HCT116 (cell line): ENCODE results near the gene GREB1L.
"Not testable (repeated sequence)": the region's sequence is repeated elsewhere in the genome, so short reads cannot be mapped to it uniquely, and the experiment has no call there.

ENCODE experiments used
- EZH2 ChIP-seq: fragments of 200-600 bp; sonication (generic); IDR thresholded peaks from 2 replicates; pipeline ENCODE4 v1.6.1; 2017; ENCODE audit warnings: antibody characterized with exemption, mixed run types
- POLR2AphosphoS5 ChIP-seq: IDR thresholded peaks from 2 replicates; pipeline ENCODE4 v1.6.1; 2011; ENCODE audit warnings: mild to moderate bottlenecking, low read depth, low read length, moderate library complexity
- SP1 ChIP-seq: IDR thresholded peaks from 2 replicates; pipeline ENCODE4 v1.6.1; 2012; ENCODE audit warnings: low read depth
- YY1 ChIP-seq: IDR thresholded peaks from 2 replicates; pipeline ENCODE4 v1.6.1; 2011; ENCODE audit warnings: low read length, low read depth, moderate library complexity, mild to moderate bottlenecking; ENCODE audit not compliant: insufficient replicate concordance; ENCODE audit errors: extremely low read depth
- TF ChIP-seq, protein P1 (sequence below), 3 experiments: fragments of 200-600 bp in 1 of 3; sonication (generic) in 1 of 3; IDR thresholded peaks in 2 of 3; conservative IDR thresholded peaks in 1 of 3; 2 replicates each; pipeline ENCODE4 v1.5.1; 2012 to 2017; ENCODE audit warnings: low read depth in 2 of 3, low read length in 2 of 3, antibody characterized with exemption in 1 of 3, borderline replicate concordance in 1 of 3, control low read depth in 1 of 3, mild to moderate bottlenecking in 1 of 3, mixed read lengths in 1 of 3, mixed run types in 1 of 3, moderate library complexity in 1 of 3; ENCODE audit not compliant: insufficient read depth in 1 of 3
- TF ChIP-seq, protein P2 (sequence below): IDR thresholded peaks from 2 replicates; pipeline ENCODE4 v1.6.1; 2012; ENCODE audit warnings: low read depth
- TF ChIP-seq, protein P3 (sequence below): IDR thresholded peaks from 2 replicates; pipeline ENCODE4 v1.6.1; 2012
- TF ChIP-seq, protein P4 (sequence below): IDR thresholded peaks from 2 replicates; pipeline ENCODE4 v1.6.1; 2012

DNA sequence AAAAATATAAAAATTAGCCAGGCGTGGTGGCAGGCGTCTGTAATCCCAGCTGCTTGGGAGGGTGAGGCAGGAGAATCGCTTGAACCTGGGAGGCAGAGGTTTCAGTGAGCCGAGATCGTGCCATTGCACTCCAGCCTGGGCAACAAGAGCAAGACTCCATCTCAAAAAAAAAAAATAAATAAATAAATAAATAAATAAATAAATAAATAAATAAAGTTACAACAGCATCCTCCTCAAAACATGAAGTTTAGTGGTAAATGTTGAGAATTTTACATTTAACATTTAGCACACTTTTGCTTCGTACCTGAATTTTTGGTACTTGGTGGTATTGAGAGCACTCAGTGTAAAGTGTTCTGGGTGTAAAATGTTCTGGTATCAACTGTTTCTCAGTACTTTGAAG is 36.2 kb downstream of the GREB1L start:
- TF ChIP-seq, protein P1, sequence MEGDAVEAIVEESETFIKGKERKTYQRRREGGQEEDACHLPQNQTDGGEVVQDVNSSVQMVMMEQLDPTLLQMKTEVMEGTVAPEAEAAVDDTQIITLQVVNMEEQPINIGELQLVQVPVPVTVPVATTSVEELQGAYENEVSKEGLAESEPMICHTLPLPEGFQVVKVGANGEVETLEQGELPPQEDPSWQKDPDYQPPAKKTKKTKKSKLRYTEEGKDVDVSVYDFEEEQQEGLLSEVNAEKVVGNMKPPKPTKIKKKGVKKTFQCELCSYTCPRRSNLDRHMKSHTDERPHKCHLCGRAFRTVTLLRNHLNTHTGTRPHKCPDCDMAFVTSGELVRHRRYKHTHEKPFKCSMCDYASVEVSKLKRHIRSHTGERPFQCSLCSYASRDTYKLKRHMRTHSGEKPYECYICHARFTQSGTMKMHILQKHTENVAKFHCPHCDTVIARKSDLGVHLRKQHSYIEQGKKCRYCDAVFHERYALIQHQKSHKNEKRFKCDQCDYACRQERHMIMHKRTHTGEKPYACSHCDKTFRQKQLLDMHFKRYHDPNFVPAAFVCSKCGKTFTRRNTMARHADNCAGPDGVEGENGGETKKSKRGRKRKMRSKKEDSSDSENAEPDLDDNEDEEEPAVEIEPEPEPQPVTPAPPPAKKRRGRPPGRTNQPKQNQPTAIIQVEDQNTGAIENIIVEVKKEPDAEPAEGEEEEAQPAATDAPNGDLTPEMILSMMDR (IDR thresholded peaks at IDR 0.05 in 2 of 3, conservative IDR thresholded peaks at IDR 0.05 in 1 of 3; ENCODE audit: borderline replicate concordance in 1 of 3, insufficient read depth in 1 of 3, low read depth in 2 of 3, low read length in 2 of 3), result not testable (repeated sequence)
- not testable (repeated sequence) for TF ChIP-seq YY1, POLR2AphosphoS5, SP1, EZH2
- TF ChIP-seq, protein P2, sequence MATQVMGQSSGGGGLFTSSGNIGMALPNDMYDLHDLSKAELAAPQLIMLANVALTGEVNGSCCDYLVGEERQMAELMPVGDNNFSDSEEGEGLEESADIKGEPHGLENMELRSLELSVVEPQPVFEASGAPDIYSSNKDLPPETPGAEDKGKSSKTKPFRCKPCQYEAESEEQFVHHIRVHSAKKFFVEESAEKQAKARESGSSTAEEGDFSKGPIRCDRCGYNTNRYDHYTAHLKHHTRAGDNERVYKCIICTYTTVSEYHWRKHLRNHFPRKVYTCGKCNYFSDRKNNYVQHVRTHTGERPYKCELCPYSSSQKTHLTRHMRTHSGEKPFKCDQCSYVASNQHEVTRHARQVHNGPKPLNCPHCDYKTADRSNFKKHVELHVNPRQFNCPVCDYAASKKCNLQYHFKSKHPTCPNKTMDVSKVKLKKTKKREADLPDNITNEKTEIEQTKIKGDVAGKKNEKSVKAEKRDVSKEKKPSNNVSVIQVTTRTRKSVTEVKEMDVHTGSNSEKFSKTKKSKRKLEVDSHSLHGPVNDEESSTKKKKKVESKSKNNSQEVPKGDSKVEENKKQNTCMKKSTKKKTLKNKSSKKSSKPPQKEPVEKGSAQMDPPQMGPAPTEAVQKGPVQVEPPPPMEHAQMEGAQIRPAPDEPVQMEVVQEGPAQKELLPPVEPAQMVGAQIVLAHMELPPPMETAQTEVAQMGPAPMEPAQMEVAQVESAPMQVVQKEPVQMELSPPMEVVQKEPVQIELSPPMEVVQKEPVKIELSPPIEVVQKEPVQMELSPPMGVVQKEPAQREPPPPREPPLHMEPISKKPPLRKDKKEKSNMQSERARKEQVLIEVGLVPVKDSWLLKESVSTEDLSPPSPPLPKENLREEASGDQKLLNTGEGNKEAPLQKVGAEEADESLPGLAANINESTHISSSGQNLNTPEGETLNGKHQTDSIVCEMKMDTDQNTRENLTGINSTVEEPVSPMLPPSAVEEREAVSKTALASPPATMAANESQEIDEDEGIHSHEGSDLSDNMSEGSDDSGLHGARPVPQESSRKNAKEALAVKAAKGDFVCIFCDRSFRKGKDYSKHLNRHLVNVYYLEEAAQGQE, result not testable (repeated sequence)
- TF ChIP-seq, protein P3, sequence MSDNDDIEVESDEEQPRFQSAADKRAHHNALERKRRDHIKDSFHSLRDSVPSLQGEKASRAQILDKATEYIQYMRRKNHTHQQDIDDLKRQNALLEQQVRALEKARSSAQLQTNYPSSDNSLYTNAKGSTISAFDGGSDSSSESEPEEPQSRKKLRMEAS, result not testable (repeated sequence)
- TF ChIP-seq, protein P4, sequence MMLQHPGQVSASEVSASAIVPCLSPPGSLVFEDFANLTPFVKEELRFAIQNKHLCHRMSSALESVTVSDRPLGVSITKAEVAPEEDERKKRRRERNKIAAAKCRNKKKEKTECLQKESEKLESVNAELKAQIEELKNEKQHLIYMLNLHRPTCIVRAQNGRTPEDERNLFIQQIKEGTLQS, result not testable (repeated sequence)
